Caco-2 (cell line): ENCODE results near the gene TRAF1. TPM values are rescaled to one million over a fixed set of nuclear protein-coding genes. Genes with fewer than 3 reads are reported as not detected.

Experiments used
- BruUV-seq: library from RNA; stranded (reverse); fragments of 400-500 nt; replicated peaks from 2 replicates; lab custom pipeline; 2021; lab: Mats Ljungman, UMichigan
- CTCF ChIA-PET: fragments of 300-600 bp; sonication (Branson Sonifier 250); formaldehyde crosslinking; loops from one replicate; lab custom pipeline; 2022; ENCODE audit warnings: antibody characterized with exemption; lab: Charles Lee
- POLR2A ChIA-PET: fragments of 300-600 bp; sonication (Branson Sonifier 250); formaldehyde crosslinking; loops from one replicate; lab custom pipeline; 2022; ENCODE audit warnings: antibody characterized with exemption; lab: Charles Lee
- DNase-seq, 2 experiments: peaks; one replicate each; pipeline versions ENCODE4 v3.0.0 to v3.0.0-alpha.2; 2020 to 2022
- H3K27me3 ChIP-seq: replicated peaks from 2 replicates; pipeline ENCODE4 v1.6.0; 2011; ENCODE audit warnings: low read length; ENCODE audit not compliant: control insufficient read depth, insufficient read depth
- H3K36me3 ChIP-seq: 2 replicates; pipeline ENCODE4 v1.5.1; 2011; ENCODE audit warnings: low read length; ENCODE audit not compliant: control insufficient read depth, insufficient read depth
- H3K4me1 ChIP-seq: fragments of 250-450 bp; sonication (Bioruptor Pico); 2 replicates; pipeline ENCODE4 v1.5.1; 2020; ENCODE audit warnings: mild to moderate bottlenecking
- H3K4me3 ChIP-seq: 2 replicates; pipeline ENCODE4 v1.5.1; 2011; ENCODE audit warnings: low read depth, mild to moderate bottlenecking, control low read depth, low read length
- H3K9me3 ChIP-seq: fragments of 250-450 bp; sonication (Bioruptor Pico); 2 replicates; pipeline ENCODE4 v1.5.1; 2020; ENCODE audit warnings: mild to moderate bottlenecking, moderate library complexity
- H3K27ac Mint-ChIP-seq: one replicate; pipeline ENCODE4 v1.8.0; 2022; ENCODE audit warnings: mixed read lengths; ENCODE audit not compliant: unreplicated experiment
- H3K27me3 Mint-ChIP-seq: one replicate; pipeline ENCODE4 v1.8.0; 2022; ENCODE audit warnings: mixed read lengths; ENCODE audit not compliant: insufficient read depth, unreplicated experiment
- H3K36me3 Mint-ChIP-seq: one replicate; pipeline ENCODE4 v1.8.0; 2022; ENCODE audit warnings: mild to moderate bottlenecking, mixed read lengths; ENCODE audit not compliant: insufficient read depth, unreplicated experiment
- H3K4me1 Mint-ChIP-seq: one replicate; pipeline ENCODE4 v1.8.0; 2022; ENCODE audit warnings: low read depth, mixed read lengths; ENCODE audit not compliant: unreplicated experiment
- H3K4me3 Mint-ChIP-seq: one replicate; pipeline ENCODE4 v1.8.0; 2022; ENCODE audit warnings: mild to moderate bottlenecking, moderate library complexity, mixed read lengths; ENCODE audit not compliant: unreplicated experiment
- H3K9me3 Mint-ChIP-seq: one replicate; pipeline ENCODE4 v1.8.0; 2022; ENCODE audit warnings: mixed read lengths; ENCODE audit not compliant: unreplicated experiment
- intact Hi-C: fragments of 100-400 bp; cut with micrococcal nuclease; formaldehyde crosslinking; loops from one replicate; pipeline ENCODE4 v1.10.0; 2022; ENCODE audit not compliant: unreplicated experiment
- total RNA-seq: library from RNA; stranded (reverse); gene quantifications from 2 replicates; pipeline ENCODE4 v1.2.3, GENCODE V29; 2022
- TF ChIP-seq, protein P1 (sequence below), 2 experiments: fragments of 200-600 bp in 1 of 2; IDR thresholded peaks; 1 replicate in 1 of 2; 2 replicates in 1 of 2; pipeline versions ENCODE4 v1.5.1 to v1.8.0; 2011 to 2022; ENCODE audit warnings: antibody characterized with exemption in 1 of 2, control low read depth in 1 of 2, inconsistent platforms in 1 of 2, low read depth in 1 of 2, low read length in 1 of 2, mild to moderate bottlenecking in 1 of 2, moderate library complexity in 1 of 2; ENCODE audit not compliant: insufficient read depth in 1 of 2, severe bottlenecking in 1 of 2, unreplicated experiment in 1 of 2

TRAF1 gene
- total RNA-seq, 1 experiment from 2014 or later = 1.1 TPM

DNA sequence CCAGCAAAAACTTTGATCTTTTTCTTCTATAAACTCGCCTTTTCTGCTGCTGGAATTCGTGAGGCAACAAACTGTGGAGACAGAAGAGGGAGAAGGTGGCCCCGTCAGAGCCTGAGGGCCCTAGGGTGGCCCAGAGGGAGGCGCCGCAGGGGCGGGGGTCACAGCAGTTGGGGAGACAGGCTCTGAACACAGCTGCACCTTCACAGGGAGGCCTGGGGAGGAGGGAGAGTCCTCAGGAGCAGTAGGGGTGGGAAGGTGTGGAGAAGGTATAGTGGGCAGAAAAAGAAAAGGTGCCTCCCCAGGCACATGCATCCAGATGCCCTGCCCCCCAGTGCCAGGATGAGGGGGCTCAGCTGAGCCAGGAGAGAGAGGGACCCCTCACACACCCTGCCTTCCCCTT is 64.7 kb downstream of the TRAF1 start:
- Histone ChIP-seq H3K9me3 (no peaks in the 10 kb centered on the region), H3K36me3 (no peaks in the 10 kb centered on the region; the same call in 1 of the 2 replicates), H3K4me1 (no peaks in the 10 kb centered on the region), H3K27me3 (no peaks in the 10 kb centered on the region), H3K4me3 (no peak overlapping the region)
- H3K9me3 Mint-ChIP-seq = no peaks in the 10 kb centered on the region
- intact Hi-C loops = no loop called here
- H3K27me3 Mint-ChIP-seq = no peaks in the 10 kb centered on the region
- peaks cover 14% of the 10 kb centered on the region for H3K36me3 Mint-ChIP-seq
- ChIA-PET CTCF (no interaction called here), POLR2A (no interaction called here)
- H3K4me1 Mint-ChIP-seq = peaks cover 24% of the 10 kb centered on the region
- no TSS peak for BruUV-seq
- TF ChIP-seq, protein P1, sequence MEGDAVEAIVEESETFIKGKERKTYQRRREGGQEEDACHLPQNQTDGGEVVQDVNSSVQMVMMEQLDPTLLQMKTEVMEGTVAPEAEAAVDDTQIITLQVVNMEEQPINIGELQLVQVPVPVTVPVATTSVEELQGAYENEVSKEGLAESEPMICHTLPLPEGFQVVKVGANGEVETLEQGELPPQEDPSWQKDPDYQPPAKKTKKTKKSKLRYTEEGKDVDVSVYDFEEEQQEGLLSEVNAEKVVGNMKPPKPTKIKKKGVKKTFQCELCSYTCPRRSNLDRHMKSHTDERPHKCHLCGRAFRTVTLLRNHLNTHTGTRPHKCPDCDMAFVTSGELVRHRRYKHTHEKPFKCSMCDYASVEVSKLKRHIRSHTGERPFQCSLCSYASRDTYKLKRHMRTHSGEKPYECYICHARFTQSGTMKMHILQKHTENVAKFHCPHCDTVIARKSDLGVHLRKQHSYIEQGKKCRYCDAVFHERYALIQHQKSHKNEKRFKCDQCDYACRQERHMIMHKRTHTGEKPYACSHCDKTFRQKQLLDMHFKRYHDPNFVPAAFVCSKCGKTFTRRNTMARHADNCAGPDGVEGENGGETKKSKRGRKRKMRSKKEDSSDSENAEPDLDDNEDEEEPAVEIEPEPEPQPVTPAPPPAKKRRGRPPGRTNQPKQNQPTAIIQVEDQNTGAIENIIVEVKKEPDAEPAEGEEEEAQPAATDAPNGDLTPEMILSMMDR (IDR thresholded peaks at IDR 0.05; ENCODE audit: insufficient read depth in 1 of 2, low read depth in 1 of 2, low read length in 1 of 2, severe bottlenecking in 1 of 2, unreplicated experiment in 1 of 2) = no peak
- no peak overlapping the region for H3K27ac Mint-ChIP-seq
- DNase-seq = no peak
- H3K4me3 Mint-ChIP-seq = no peak overlapping the region

- Histone ChIP-seq H3K9me3 (no peaks in the 10 kb centered on the region), H3K4me3 (no peak overlapping the region), H3K27me3 (no peaks in the 10 kb centered on the region), H3K36me3 (peaks cover 1% of the 10 kb centered on the region; the same call in 1 of the 2 replicates), H3K4me1 (no peaks in the 10 kb centered on the region)
- peaks cover 18% of the 10 kb centered on the region for H3K4me1 Mint-ChIP-seq
- H3K9me3 Mint-ChIP-seq = no peaks in the 10 kb centered on the region
- CTCF ChIA-PET = no interaction called here
- intact Hi-C loops = no loop called here
- DNase-seq = no peak
- TF ChIP-seq, protein P1 (IDR thresholded peaks at IDR 0.05; ENCODE audit: insufficient read depth in 1 of 2, low read depth in 1 of 2, low read length in 1 of 2, severe bottlenecking in 1 of 2, unreplicated experiment in 1 of 2) = no peak
- BruUV-seq = no TSS peak
- H3K4me3 Mint-ChIP-seq = no peak overlapping the region
- H3K36me3 Mint-ChIP-seq = peaks cover 14% of the 10 kb centered on the region
- POLR2A ChIA-PET = no interaction called here
- H3K27ac Mint-ChIP-seq = no peak overlapping the region
- H3K27me3 Mint-ChIP-seq = no peaks in the 10 kb centered on the region
Observed at GRCh38 chr9:120860083-120860482, 66.5 kb downstream of the TRAF1 start.

DNA sequence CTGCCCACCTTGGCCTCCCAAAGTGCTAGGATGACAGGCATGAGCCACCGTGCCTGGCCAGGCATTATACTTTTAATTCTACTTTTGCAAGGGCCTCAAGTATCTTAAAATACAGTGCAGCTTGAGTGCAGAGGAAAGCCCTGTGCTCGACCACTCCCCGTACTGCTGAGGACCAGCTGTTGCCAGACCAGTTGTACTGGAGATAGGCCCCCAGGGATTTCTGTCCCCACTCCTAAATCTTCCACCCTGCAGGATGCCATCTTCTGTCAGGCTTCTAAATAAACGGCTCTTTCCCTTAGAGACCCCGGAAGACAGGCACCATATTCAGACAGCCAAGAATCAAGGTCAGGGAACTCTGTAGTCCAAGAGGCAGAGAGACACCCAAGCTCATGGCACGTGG is 67.2 kb downstream of the TRAF1 start:
- TF ChIP-seq, protein P1 (IDR thresholded peaks at IDR 0.05; ENCODE audit: insufficient read depth in 1 of 2, low read depth in 1 of 2, low read length in 1 of 2, severe bottlenecking in 1 of 2, unreplicated experiment in 1 of 2) = no peak
- no peak for DNase-seq
- H3K4me1 Mint-ChIP-seq = peaks cover 18% of the 10 kb centered on the region
- intact Hi-C loops = no loop called here
- no peaks in the 10 kb centered on the region for H3K27me3 Mint-ChIP-seq
- H3K9me3 ChIP-seq = no peaks in the 10 kb centered on the region
- peaks cover 1% of the 10 kb centered on the region; the same call in 1 of the 2 replicates for H3K36me3 ChIP-seq
- no peak overlapping the region for H3K27ac Mint-ChIP-seq
- no peaks in the 10 kb centered on the region for H3K9me3 Mint-ChIP-seq
- H3K4me1 ChIP-seq = no peaks in the 10 kb centered on the region
- CTCF ChIA-PET = no interaction called here
- H3K27me3 ChIP-seq = no peaks in the 10 kb centered on the region
- no TSS peak for BruUV-seq
- no peak overlapping the region for H3K4me3 Mint-ChIP-seq
- POLR2A ChIA-PET = no interaction called here
- H3K36me3 Mint-ChIP-seq = peaks cover 14% of the 10 kb centered on the region
- H3K4me3 ChIP-seq = no peak overlapping the region
